ENCODE results near the gene DNAAF2.
"Not testable (repeated sequence)": the region's sequence is repeated elsewhere in the genome, so short reads cannot be mapped to it uniquely, and the experiment has no call there.

Gene DNAAF2, protein sequence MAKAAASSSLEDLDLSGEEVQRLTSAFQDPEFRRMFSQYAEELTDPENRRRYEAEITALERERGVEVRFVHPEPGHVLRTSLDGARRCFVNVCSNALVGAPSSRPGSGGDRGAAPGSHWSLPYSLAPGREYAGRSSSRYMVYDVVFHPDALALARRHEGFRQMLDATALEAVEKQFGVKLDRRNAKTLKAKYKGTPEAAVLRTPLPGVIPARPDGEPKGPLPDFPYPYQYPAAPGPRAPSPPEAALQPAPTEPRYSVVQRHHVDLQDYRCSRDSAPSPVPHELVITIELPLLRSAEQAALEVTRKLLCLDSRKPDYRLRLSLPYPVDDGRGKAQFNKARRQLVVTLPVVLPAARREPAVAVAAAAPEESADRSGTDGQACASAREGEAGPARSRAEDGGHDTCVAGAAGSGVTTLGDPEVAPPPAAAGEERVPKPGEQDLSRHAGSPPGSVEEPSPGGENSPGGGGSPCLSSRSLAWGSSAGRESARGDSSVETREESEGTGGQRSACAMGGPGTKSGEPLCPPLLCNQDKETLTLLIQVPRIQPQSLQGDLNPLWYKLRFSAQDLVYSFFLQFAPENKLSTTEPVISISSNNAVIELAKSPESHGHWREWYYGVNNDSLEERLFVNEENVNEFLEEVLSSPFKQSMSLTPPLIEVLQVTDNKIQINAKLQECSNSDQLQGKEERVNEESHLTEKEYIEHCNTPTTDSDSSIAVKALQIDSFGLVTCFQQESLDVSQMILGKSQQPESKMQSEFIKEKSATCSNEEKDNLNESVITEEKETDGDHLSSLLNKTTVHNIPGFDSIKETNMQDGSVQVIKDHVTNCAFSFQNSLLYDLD

DNA sequence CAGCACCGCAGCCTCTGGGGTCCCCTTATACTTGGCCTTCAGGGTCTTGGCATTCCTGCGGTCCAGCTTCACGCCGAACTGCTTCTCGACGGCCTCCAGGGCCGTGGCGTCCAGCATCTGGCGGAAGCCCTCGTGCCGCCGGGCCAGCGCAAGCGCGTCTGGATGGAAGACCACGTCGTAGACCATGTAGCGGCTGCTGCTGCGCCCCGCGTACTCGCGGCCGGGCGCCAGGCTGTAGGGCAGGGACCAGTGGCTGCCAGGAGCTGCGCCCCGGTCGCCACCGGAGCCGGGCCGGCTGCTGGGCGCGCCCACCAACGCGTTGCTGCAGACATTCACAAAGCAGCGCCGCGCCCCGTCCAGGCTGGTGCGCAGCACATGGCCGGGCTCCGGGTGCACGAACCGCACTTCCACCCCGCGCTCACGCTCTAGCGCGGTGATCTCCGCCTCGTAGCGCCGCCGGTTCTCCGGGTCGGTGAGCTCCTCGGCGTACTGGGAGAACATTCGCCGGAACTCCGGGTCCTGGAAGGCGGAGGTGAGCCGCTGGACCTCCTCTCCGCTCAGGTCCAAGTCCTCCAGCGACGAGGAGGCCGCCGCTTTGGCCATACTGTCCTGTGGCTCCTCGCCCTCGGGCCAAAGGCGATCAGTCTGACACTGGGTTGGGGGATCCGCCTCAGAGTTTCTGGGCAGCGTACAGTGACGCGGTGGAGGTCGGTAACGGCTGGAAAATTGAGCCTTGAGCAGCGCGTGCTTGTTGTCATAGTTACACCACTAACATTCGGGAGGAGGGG, at the start of gene DNAAF2:
DNAAF2 (minus strand) TSS at position 698 of the 788 bp plus-strand sequence; CDS start at position 603, 95 bp downstream.
- peak; percentile 81 for DNase-seq

DNA sequence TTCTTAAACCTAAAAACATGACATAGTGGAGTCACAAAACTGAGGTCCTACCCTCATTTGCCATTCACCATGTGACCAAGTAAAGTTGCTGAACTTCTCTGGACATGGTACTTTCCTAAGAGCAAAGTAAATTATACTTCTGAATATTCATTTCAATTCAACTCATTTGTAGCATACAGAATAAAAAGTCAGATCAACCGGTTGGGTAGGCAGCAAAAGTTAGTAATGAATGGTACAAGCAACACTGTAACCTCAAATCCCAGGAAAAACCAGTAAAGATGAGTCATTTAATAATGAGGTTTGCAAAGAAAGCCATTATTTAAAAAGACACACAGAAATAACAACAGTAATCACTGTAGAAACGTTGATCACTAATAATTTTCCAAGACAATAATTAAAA, 44.2 kb upstream of the DNAAF2 start:
- no peak for DNase-seq

DNA sequence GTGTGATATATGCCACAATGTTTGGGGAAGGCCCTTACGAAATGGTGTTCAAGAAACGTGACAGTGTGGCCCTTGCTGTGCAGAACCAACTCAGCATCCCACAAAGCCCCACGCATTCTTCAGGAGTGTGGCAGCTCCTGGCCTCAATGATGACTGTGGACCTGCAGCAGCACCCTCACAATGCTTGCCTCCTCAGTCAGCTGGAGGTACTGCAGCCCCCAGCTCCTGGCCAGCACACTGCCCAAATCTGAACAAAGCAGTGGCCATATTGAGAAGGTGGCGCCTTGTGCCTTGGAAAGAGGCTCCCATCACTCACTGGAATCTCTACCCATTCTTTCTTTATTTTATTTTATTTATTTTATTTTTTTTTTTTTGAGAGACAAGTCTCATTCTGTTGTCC, 42.6 kb upstream of the DNAAF2 start:
- DNase-seq = no peak

DNA sequence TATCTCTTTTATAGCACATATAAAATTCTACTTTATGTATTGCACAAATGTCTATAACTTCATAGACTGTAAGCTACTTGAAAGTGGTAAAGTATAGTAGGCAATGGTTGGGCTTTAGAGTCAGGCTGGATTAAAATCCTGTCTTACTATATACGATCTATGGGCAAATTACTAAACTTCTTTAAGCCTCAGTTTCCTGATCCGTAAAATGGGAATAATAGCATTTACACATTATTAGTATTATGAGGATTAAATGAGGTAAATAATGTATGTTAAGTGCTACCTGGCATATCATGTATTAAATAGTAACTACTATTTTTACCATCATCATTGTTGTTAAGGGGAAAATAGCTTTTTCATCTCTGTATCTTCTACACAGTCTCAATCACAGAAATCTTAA, 38.5 kb upstream of the DNAAF2 start:
- no peak for DNase-seq

DNA sequence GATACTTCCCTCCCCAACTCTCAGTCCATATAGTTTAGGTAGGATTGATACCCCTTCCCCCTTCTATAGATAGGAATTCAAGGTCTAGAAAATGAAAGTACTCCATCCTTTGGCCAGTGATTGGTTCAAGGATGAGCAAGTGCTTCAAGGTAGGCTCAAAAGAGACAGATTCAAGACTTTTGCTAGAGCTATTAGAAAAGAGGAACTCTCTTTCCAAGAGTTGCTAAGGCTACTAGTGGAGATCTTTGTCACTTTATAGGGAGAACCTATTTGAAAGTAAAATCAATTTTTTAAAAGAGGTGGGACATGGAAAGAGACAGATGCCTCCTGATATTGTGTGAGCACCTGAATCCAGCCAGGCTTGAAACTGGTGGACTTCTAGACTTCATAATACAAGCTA, 35.4 kb upstream of the DNAAF2 start:
- DNase-seq = no peak

DNA sequence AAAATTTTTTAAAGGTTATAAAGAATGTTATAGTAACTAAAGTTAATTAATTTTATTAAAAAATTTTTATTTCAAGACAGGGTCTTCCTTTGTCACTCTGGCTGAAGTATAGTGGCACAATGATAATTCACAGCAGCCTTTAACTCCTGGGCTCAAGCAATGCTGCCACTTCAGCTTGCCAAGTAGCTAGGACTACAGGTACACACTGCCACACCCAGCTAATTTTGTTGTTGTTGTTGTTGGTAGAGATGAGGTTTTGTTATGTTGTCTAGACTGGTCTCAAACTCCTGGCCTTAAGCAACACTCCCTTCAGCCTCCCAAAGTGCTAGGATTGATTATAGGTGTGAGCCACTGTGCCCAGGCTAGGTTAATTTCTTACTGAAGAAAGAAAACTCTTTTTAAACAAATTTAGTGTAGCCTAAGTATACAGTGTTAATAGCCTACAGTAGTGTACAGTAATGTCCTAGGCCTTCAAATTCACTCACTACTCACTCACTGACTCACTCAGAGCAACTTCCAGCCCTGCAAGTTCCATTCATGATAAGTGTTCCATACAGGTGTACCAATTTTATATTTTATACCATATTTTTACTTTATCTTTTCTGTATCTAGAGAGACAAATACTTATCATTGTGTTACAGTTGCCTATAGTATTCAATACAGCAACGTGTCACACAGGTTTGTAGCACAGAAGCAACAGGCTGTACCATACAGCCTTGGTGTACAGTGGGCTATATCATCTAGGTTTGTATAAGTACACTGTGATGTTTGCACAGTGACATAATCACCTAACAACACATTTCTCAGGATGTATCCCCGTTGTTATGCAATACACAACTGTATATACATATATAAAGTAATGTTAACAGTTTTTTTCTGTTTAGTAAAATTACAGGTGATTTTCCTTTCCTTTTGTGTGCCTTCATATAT, 24.7 kb upstream of the DNAAF2 start:
- no peak for DNase-seq

DNA sequence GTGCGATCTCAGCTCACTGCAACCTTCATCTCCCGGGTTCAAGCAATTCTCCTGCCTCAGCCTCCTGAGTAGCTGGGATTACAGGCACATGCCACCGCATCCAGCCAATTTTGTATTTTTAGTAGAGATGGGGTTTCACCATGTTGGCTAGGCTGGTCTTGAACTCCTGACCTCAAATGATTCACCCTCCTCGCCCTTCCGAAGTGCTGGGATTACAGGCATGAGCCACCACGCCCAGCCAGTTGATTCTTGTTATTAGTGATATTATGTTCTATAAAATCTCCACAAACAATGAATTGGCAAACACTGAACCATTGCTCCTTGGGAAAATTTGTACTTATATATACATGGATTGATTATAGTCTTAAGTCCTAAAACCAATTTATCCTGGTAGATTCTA, 22.5 kb upstream of the DNAAF2 start:
- DNase-seq = not testable (repeated sequence)

DNA sequence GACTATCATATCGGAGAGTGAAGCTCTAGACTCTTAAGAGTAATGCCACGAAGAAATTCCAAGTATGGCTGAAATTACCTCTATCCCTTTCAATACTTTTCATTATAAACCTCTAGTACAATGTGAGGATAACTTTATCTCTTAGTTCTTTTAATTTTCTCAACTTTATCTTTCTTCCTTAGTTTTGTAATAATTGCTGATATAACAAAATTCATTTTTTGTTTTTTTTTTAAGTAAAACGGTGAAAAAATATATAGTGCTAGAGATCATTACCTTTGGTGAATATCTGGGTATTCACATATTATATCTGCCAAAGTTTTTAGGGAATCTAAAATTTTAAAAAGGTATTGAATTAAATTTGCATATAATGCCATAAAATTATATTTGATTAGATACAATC, 19.5 kb upstream of the DNAAF2 start:
- DNase-seq = no peak

DNA sequence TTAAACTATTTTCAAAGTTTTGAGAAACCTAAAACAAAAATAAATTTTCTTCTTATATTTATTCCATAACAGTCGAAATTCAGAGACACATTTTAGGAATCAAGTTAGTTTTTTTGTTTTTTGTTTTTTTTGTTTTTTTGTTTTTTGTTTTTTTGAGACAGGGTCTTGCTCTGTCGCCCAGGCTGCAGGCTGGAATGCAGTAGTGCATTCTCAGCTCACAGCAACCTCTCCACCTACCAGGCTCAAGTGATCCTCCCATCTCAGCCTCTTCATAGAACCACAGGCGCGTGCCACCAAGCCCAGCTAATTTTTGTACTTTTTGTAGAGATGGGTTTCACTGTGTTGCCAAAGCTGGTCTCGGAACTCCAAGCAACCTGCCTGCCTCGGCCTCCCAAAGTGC, 18.5 kb upstream of the DNAAF2 start:
- no peak for DNase-seq

DNA sequence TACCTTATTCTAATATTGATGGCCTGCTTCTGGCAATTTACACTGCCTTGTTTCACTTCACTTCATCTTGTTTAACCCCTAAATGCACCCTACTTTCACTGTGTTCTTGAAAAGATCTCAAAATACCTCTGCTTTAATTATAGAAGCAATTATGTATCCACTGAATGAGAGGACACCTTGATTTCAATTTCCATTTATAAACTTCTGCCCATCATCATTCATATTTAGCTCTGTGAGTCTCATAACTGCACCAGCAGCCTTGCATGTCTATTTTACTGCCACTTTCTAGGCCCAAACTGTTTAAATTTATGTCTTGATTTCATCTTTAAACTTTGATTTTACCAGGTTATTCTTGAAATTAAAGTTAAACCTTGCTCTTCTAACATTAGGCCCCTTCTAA, 7.1 kb upstream of the DNAAF2 start:
- no peak for DNase-seq

DNA sequence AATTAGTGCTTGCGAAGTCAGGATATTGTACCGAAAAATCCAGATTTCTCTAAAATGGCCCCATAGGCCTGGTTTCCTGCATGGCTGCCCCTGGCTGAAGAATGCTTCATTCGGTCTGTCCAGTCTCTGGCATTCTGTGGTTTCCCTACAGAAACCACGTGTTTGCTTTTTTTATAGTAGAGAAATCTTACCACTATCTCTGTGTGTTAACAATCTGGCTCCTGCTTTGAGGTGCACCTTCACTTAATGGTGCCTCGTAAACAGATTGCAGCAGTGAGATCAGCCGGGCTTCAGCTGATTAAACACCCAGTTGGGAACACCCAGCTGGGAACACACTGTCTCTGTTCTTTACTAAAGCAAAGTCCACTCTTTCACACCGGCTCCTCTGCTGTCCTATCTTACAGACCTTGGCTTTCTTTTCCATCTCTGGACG, 6.7 kb upstream of the DNAAF2 start:
- no peak for DNase-seq

DNA sequence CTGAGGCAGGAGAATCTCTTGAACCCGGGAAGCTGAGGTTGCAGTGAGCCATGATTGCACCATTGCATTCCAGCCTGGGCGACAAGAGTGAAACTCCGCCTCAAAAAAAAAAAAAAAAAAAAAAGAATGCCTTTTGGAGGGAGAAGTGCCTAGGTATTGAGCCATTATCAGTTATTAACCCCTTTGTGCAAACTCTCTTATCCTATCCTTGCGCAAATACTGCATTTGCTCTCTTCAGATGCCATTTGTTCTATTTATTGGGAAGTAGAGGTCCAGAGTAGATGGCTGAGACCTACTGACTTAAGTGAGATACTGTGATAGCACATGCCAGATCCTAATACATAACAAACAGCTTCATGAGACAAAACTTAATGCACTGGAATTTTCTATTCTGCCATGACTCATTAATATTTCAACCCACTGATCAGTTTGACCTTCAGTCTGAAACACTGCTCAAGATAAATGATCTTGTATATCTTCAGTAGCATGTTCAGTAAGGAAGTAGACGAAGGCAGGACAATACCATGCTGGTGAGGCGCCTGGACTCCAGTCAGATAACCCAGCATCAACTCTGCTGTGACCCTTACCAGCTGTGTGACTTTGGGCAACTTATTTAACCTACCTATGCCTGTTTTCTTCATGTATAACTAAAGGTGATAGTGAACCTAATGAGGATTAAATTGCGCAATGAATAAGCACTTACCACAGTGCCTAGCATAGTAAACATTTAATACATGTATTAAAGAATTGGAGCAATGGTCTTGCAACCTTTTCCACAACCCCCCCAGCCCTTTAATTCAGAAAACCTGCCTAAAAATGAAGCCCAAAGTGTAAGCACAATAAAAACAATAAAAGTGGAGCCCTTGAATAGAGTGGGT, 5.7 kb upstream of the DNAAF2 start:
- no peak for DNase-seq

DNA sequence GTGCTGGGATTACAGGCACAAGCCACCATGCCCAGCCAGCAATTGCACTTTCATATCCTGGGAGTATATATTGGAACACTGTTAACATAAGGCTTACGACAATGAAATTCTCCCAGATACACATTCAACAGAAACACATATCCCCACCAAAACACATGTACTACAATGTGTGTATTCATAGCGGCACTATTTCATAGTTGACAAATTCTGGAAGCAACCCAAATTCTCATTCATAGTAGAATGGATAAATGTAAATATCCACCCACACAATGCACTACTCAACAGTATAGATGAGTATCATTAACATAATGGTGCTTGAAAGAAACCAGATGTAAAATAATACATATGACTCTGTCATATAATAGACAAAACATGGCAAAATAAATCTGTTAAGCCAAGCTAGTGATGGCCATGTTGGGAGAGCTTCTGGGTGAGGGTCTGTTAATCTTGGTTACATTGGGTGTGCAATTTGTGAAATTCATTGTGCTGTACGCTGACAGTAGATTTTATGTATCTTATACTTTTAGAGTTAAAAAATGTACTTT, 2.6 kb upstream of the DNAAF2 start:
- DNase-seq = no peak

DNA sequence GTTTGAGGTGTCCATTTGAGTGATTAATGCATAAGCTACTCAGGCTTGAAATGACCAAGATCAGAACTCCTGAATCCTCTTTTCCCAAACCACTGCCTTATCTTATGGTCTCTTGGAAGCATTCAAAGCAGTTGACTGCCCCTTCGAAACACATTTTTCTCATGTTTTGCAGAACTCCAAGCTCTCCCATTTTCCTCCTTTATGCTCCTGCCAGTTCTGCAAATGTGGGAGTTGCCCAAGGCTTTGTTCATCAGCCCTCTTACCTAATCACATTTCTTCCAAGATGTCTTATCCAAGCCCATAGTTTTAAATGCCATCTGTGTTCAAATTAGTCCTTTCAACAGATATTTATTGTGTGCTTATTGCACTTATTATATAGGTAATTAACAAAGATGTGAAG, 1.8 kb upstream of the DNAAF2 start:
- DNase-seq = no peak

DNA sequence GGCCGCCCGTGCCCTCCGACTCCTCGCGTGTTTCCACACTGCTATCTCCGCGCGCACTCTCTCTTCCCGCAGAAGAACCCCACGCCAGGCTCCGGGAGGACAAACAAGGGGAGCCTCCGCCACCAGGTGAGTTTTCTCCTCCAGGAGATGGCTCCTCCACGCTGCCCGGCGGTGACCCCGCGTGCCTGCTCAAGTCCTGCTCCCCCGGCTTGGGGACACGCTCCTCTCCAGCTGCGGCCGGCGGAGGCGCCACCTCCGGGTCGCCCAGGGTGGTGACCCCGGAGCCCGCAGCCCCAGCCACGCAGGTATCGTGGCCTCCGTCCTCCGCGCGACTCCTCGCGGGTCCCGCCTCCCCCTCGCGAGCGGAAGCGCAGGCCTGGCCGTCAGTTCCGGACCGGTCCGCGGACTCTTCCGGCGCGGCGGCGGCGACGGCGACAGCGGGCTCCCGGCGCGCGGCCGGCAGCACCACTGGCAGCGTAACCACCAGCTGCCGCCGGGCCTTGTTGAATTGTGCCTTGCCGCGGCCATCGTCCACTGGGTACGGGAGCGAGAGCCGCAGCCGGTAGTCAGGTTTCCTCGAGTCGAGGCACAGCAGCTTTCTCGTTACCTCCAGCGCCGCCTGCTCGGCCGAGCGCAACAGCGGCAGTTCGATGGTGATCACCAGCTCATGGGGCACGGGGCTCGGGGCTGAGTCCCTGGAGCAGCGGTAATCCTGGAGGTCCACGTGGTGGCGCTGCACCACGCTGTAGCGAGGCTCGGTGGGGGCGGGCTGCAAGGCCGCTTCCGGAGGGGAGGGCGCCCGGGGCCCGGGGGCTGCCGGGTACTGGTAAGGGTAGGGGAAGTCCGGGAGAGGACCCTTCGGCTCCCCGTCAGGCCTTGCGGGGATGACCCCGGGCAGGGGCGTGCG, 1.2 kb downstream of the DNAAF2 start:
- DNase-seq = peak; percentile 95

DNA sequence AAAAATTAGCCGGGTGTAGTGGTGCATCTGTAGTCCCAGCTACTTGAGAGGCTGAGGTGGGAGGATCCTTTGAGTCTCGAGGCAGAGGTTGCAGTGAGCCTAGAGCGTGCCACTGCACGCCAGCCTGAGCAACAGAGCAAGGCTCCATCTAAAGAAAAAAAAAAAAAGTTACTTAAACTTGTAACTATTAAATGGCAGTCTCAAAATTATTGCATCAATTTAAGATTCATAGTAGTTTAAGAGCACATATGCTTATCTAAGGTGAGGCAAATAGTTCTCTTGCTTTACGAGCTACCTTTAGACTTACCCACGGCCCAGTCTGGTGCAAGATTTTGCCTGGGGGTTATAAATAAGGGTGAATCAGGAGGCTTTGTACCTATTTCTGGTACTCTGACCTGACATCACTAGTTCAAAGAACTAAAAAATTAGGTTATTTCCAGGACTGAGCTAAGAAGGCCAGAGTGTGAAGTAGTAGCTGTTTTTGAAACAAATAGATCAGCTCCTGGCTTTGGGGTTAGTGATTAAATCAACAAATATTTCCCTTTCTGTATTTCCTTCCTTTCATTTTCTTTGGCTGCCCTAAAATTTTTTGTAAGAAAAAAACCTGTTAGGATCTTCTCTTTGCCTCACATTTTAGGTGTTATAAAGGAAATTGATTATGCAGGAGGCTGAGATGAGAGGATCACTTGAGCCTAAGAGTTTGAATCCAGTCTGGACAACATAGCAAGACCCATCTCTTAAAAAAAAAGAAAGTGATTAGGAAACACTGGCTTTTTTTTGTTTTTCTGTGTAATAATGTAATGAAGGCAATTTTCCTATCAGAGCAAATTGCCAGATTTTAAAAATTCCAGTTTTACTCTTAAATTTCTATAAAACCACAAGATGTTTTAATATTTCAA, 10.9 kb downstream of the DNAAF2 start:
- DNase-seq = peak; percentile 69

DNA sequence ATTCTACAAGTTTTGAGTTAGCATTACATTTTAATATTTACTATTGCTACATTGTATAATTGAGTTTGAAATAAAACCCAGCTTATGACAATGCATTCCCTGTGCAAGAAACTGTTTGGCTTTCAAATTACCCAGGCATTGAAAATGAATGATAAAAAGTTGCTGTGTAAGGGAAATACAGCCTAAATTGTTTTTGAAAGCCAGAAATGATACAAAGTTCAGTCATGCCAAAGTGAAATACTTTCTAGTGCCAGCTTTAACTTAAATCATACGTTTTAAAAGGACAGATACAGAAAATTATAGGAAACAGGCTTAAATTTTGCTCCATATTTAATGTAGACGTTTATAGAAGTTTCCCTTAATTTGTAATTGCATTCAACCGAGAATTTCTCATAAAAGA, 11.7 kb downstream of the DNAAF2 start:
- no peak for DNase-seq

DNA sequence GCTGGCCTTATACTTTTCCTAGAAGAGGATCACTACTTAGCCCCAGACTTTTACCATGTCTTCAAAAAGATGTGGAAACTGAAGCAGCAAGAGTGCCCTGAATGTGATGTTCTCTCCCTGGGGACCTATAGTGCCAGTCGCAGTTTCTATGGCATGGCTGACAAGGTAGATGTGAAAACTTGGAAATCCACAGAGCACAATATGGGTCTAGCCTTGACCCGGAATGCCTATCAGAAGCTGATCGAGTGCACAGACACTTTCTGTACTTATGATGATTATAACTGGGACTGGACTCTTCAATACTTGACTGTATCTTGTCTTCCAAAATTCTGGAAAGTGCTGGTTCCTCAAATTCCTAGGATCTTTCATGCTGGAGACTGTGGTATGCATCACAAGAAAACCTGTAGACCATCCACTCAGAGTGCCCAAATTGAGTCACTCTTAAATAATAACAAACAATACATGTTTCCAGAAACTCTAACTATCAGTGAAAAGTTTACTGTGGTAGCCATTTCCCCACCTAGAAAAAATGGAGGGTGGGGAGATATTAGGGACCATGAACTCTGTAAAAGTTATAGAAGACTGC, 12.9 kb downstream of the DNAAF2 start:
- no peak for DNase-seq
